H1 (cell line): Measurements from ENCODE around the gene COL6A1.

Experiments used
- EP300 ChIP-seq, 2 experiments: IDR thresholded peaks; 1 replicate in 1 of 2; 2 replicates in 1 of 2; pipeline ENCODE4 v1.6.1; 2011 to 2012; ENCODE audit warnings: low read depth in 2 of 2, low read length in 2 of 2, mild to moderate bottlenecking in 2 of 2, borderline replicate concordance in 1 of 2, inconsistent platforms in 1 of 2, moderate library complexity in 1 of 2
- EZH2 ChIP-seq: fragments of 200-600 bp; sonication (generic); IDR thresholded peaks from 2 replicates; pipeline ENCODE4 v1.7.1; 2012; ENCODE audit warnings: low read depth, mild to moderate bottlenecking, moderate library complexity, low read length, inconsistent platforms; ENCODE audit not compliant: severe bottlenecking
- FOSL1 ChIP-seq: IDR thresholded peaks from 2 replicates; pipeline ENCODE4 v1.6.1; 2011; ENCODE audit warnings: mild to moderate bottlenecking, low read depth, low read length, moderate library complexity; ENCODE audit not compliant: insufficient read depth
- JUND ChIP-seq: IDR thresholded peaks from 2 replicates; pipeline ENCODE4 v1.6.1; 2011; ENCODE audit warnings: mild to moderate bottlenecking, improper control_type of control experiment, low read length
- POLR2A ChIP-seq, 2 experiments: IDR thresholded peaks; 1 replicate in 1 of 2; 2 replicates in 1 of 2; pipeline ENCODE4 v1.6.1; 2011; ENCODE audit warnings: low read depth in 2 of 2, low read length in 2 of 2, mild to moderate bottlenecking in 2 of 2; ENCODE audit errors: control extremely low read depth in 1 of 2
- POLR2AphosphoS5 ChIP-seq: IDR thresholded peaks from 2 replicates; pipeline ENCODE4 v1.6.1; 2011; ENCODE audit warnings: low read depth, low read length
- RNF2 ChIP-seq: fragments of 200-900, 300-1000 bp; sonication (generic); IDR thresholded peaks from 2 replicates; pipeline ENCODE4 v1.7.1; 2016; ENCODE audit warnings: borderline replicate concordance, low read depth, mild to moderate bottlenecking, antibody characterized with exemption, low read length; ENCODE audit not compliant: poor library complexity, severe bottlenecking; ENCODE audit errors: missing control alignments
- SRF ChIP-seq: IDR thresholded peaks from 2 replicates; pipeline ENCODE4 v1.6.1; 2011; ENCODE audit warnings: mild to moderate bottlenecking, low read depth, low read length, moderate library complexity
- TAF1 ChIP-seq: IDR thresholded peaks from 2 replicates; pipeline ENCODE4 v1.6.1; 2011; ENCODE audit warnings: mild to moderate bottlenecking, low read depth, low read length
- TCF12 ChIP-seq: IDR thresholded peaks from 2 replicates; pipeline ENCODE4 v1.6.1; 2011; ENCODE audit warnings: low read depth, mild to moderate bottlenecking, low read length
- YY1 ChIP-seq: IDR thresholded peaks from 2 replicates; pipeline ENCODE4 v1.6.1; 2011; ENCODE audit warnings: low read depth, mild to moderate bottlenecking, low read length
- TF ChIP-seq, protein P1 (sequence below): IDR thresholded peaks from 2 replicates; pipeline ENCODE4 v1.6.1; 2011; ENCODE audit warnings: low read depth, mild to moderate bottlenecking, low read length; ENCODE audit not compliant: insufficient read depth
- TF ChIP-seq, protein P2 (sequence below), 3 experiments: IDR thresholded peaks; 1 replicate in 2 of 3; 2 replicates in 1 of 3; pipeline versions ENCODE4 v1.5.1 to v1.6.1; 2011; ENCODE audit warnings: low read length in 3 of 3, mild to moderate bottlenecking in 3 of 3, inconsistent platforms in 2 of 3, low read depth in 1 of 3, moderate library complexity in 1 of 3; ENCODE audit not compliant: insufficient read depth in 1 of 3; ENCODE audit errors: control extremely low read depth in 1 of 3
- TF ChIP-seq, protein P3 (sequence below): IDR thresholded peaks from 2 replicates; pipeline ENCODE4 v1.6.1; 2011; ENCODE audit warnings: low read length, improper control_type of control experiment

DNA sequence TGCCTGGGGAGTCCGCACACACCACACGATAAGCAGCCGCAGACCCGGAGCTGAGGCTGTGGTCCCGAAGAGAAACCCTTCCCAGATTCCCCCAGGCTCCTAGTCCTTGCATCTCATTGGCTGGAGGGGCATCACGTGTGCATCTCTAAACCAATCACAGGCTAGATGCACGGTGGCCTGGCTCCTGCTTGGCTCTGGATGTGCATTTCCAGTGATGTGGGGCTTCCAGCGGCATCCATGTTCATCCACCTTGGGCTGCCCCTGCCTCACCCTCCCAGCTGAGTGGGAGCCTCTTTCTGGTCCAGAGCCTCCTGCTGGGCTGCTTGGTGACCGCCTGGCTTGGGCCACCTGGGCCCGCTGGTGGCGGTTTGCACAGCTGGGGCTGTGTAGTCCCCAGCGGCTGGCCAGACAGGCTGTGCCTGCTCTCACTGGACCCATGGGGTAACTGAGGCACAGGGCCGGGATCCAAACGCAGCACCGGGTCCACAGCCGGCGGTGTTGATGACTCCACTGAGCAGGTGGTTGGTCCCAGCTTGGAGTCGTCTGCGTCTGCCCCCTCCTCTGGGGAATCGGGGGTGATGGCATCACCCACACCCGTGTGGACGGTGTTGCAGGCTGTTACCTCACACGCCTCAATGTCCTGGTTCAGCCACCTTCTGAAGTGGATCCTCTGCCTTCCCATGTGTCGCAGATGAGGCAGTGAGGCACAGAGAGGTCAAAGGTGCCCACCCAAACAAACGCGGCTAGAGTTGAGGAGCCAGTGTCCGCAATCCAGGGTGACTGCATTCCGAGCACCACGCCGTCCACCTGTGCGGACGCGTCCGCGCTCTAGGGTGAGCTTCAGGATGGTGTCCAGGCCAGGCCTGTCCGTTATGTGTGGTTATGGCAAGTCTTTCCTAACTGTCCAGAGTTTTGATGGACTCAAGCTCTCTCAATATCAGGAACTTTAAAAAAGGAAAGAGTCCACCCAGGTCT, 41.3 kb downstream of the COL6A1 start:
- TF ChIP-seq EZH2 (no peak), POLR2AphosphoS5 (no peak), RNF2 (no peak), TCF12 (no peak), SRF (no peak), YY1 (no peak), FOSL1 (no peak), POLR2A (IDR thresholded peaks at IDR 0.05; ENCODE audit: control extremely low read depth in 1 of 2, low read depth in 2 of 2, low read length in 2 of 2) (no peak), TAF1 (no peak), EP300 (IDR thresholded peaks at IDR 0.05; ENCODE audit: borderline replicate concordance in 1 of 2, low read depth in 2 of 2, low read length in 2 of 2) (no peak), JUND (no peak)
- TF ChIP-seq, protein P1, sequence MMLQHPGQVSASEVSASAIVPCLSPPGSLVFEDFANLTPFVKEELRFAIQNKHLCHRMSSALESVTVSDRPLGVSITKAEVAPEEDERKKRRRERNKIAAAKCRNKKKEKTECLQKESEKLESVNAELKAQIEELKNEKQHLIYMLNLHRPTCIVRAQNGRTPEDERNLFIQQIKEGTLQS, result no peak
- TF ChIP-seq, protein P2, sequence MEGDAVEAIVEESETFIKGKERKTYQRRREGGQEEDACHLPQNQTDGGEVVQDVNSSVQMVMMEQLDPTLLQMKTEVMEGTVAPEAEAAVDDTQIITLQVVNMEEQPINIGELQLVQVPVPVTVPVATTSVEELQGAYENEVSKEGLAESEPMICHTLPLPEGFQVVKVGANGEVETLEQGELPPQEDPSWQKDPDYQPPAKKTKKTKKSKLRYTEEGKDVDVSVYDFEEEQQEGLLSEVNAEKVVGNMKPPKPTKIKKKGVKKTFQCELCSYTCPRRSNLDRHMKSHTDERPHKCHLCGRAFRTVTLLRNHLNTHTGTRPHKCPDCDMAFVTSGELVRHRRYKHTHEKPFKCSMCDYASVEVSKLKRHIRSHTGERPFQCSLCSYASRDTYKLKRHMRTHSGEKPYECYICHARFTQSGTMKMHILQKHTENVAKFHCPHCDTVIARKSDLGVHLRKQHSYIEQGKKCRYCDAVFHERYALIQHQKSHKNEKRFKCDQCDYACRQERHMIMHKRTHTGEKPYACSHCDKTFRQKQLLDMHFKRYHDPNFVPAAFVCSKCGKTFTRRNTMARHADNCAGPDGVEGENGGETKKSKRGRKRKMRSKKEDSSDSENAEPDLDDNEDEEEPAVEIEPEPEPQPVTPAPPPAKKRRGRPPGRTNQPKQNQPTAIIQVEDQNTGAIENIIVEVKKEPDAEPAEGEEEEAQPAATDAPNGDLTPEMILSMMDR (IDR thresholded peaks at IDR 0.05; ENCODE audit: control extremely low read depth in 1 of 3, insufficient read depth in 1 of 3, low read depth in 1 of 3, low read length in 3 of 3), result no peak
- TF ChIP-seq, protein P3, sequence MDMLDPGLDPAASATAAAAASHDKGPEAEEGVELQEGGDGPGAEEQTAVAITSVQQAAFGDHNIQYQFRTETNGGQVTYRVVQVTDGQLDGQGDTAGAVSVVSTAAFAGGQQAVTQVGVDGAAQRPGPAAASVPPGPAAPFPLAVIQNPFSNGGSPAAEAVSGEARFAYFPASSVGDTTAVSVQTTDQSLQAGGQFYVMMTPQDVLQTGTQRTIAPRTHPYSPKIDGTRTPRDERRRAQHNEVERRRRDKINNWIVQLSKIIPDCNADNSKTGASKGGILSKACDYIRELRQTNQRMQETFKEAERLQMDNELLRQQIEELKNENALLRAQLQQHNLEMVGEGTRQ, result peak; percentile 67
